ENCODE data around the gene YPEL2. TPM values are rescaled to one million over a fixed set of nuclear protein-coding genes. Genes with fewer than 3 reads are reported as not detected.

The YPEL2 gene
- polyA plus RNA-seq, 2 of the 4 experiments (the other 2 are of a cell fraction): 5.4 to 8.2 TPM

- TF ChIP-seq RNF2 (IDR thresholded peaks at IDR 0.05; ENCODE audit: borderline replicate concordance, low read depth) (no peak), NR3C1 (IDR thresholded peaks at IDR 0.05) (no peak), FOXS1 (CRISPR knock-in tag; IDR thresholded peaks at IDR 0.05) (no peak), ESRRA (IDR thresholded peaks at IDR 0.05; ENCODE audit: borderline replicate concordance, low read length) (no peak), ZNF302 (CRISPR knock-in tag; IDR thresholded peaks at IDR 0.05) (no peak), ATOH8 (CRISPR knock-in tag; IDR thresholded peaks at IDR 0.05; ENCODE audit: low read depth) (no peak)
These were observed 47.2 kb downstream of the YPEL2 start (continued) for GRCh38 chr17:59378675-59379074.

- Histone ChIP-seq H3K4me1 (no peaks in the 10 kb centered on the region), H3K9me3 (no peaks in the 10 kb centered on the region), H3K4me3 (no peak overlapping the region), H3K27ac (no peak overlapping the region), H3K4me2 (no peak overlapping the region)
- TF ChIP-seq REST (IDR thresholded peaks at IDR 0.05) (no peak), SMC3 (IDR thresholded peaks at IDR 0.05) (no peak), ZFP36 (IDR thresholded peaks at IDR 0.05; ENCODE audit: borderline replicate concordance, partially characterized antibody) (no peak), RAD21 (conservative IDR thresholded peaks at IDR 0.05 in 1 of 2, IDR thresholded peaks at IDR 0.05 in 1 of 2) (no peak), FOXS1 (CRISPR knock-in tag; IDR thresholded peaks at IDR 0.05) (no peak), CBX8 (IDR thresholded peaks at IDR 0.05) (no peak), KDM5A (IDR thresholded peaks at IDR 0.05) (no peak), MAX (IDR thresholded peaks at IDR 0.05) (no peak), ESRRA (IDR thresholded peaks at IDR 0.05; ENCODE audit: borderline replicate concordance, low read length) (no peak), CEBPB (IDR thresholded peaks at IDR 0.05) (no peak), RFX5 (IDR thresholded peaks at IDR 0.05) (no peak), FOSB (CRISPR knock-in tag; IDR thresholded peaks at IDR 0.05) (no peak), HEYL (CRISPR knock-in tag; IDR thresholded peaks at IDR 0.05) (no peak)
- POLR2A ChIA-PET: no interaction called here
- ATAC-seq (no peak), DNase-seq (ENCODE audit: low read depth in 1 of 2, low spot score in 1 of 2) (no peak), FAIRE-seq (no peak)
- WGBS (ENCODE audit: missing lambda C conversion rate): 64% methylated on average over 3 of the region's 3 CpGs
- CTCF ChIA-PET: interaction anchor here (1.0 to 1.4 kb wide), 5 partner anchors 18 to 63 kb away, joined by 3 to 8 read pairs (median 3); no protein-coding TSS in a partner anchor
These were observed 49.0 kb downstream of the YPEL2 start for GRCh38 chr17:59380474-59380873.

GRCh38 chr17:59381716-59382570 lies 50.5 kb downstream of the YPEL2 start:
- FAIRE-seq: no peak

More at GRCh38 chr17:59381716-59382570, 50.5 kb downstream of the YPEL2 start:
- no peaks in the 10 kb centered on the region for H3K9me3 ChIP-seq
- H3K4me3 ChIP-seq: no peak overlapping the region
- POLR2A ChIA-PET: no interaction called here
- TF ChIP-seq KDM1A (IDR thresholded peaks at IDR 0.05; ENCODE audit: low read depth): no peak
- no peak for TF ChIP-seq HDAC2 (IDR thresholded peaks at IDR 0.05)
- no peak for TF ChIP-seq EHF (CRISPR knock-in tag; IDR thresholded peaks at IDR 0.05)
- TF ChIP-seq ZFP36 (IDR thresholded peaks at IDR 0.05; ENCODE audit: borderline replicate concordance, partially characterized antibody): no peak
- TF ChIP-seq EP300 (IDR thresholded peaks at IDR 0.05): no peak
- TF ChIP-seq HEYL (CRISPR knock-in tag; IDR thresholded peaks at IDR 0.05): no peak
- TF ChIP-seq RFX5 (IDR thresholded peaks at IDR 0.05): no peak
- TF ChIP-seq FOSB (CRISPR knock-in tag; IDR thresholded peaks at IDR 0.05): no peak
- no peak for TF ChIP-seq CHD2 (IDR thresholded peaks at IDR 0.05; ENCODE audit: low read length, partially characterized antibody)
- TF ChIP-seq HOXB13 (CRISPR knock-in tag; IDR thresholded peaks at IDR 0.05; ENCODE audit: low read depth): no peak
- TF ChIP-seq FOXS1 (CRISPR knock-in tag; IDR thresholded peaks at IDR 0.05): no peak
- TF ChIP-seq SREBF2 (IDR thresholded peaks at IDR 0.05): no peak
- DNase-seq (ENCODE audit: low read depth in 1 of 2, low spot score in 1 of 2) (no peak), ATAC-seq (peak in 1 of 2 experiments; percentile 27; a peak in 2 of 6 replicates)
- no peaks in the 10 kb centered on the region for H3K4me1 ChIP-seq
- no peak overlapping the region for H3K27ac ChIP-seq
- no peak overlapping the region for H3K4me2 ChIP-seq
- CTCF ChIA-PET: interaction anchor here (1.2 kb wide), 1 partner anchor 20 kb away, joined by 3 read pairs; no protein-coding TSS in a partner anchor
- 81% methylated on average over 7 of the region's 8 CpGs for WGBS (ENCODE audit: missing lambda C conversion rate)

All from A549 (cell line).